Measurements from ENCODE around the gene TTC9B. TPM values are rescaled to one million over a fixed set of nuclear protein-coding genes. Genes with fewer than 3 reads are reported as not detected.

Gene TTC9B
- polyA plus RNA-seq, 2 of the 4 experiments (the other 2 are of a cell fraction): not detected

DNA sequence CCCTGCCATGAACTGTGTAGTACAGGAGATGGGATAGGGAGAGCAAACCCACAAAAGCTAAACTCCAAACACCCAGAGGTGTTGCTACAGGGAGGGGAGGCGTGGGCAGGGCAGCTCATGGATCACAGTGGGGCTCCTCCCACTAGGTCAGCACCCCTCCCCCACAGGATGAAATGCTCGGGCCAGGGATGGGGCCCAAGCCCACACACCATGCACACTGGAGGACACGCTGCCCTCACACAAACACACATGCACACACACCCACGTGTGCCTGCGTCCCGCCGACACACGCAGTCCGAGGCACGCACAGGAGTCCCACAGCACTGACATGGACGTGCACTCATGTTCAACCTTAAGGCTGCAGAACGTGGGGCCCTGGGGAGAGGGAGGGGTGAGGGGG lies 14.3 kb upstream of the TTC9B start:
- ATAC-seq (peak; percentile 9 to 11; a peak in 3 of 6 replicates), DNase-seq (ENCODE audit: low read depth in 1 of 2, low spot score in 1 of 2) (no peak), FAIRE-seq (no peak)
- TF ChIP-seq, protein P1, sequence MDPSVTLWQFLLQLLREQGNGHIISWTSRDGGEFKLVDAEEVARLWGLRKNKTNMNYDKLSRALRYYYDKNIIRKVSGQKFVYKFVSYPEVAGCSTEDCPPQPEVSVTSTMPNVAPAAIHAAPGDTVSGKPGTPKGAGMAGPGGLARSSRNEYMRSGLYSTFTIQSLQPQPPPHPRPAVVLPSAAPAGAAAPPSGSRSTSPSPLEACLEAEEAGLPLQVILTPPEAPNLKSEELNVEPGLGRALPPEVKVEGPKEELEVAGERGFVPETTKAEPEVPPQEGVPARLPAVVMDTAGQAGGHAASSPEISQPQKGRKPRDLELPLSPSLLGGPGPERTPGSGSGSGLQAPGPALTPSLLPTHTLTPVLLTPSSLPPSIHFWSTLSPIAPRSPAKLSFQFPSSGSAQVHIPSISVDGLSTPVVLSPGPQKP (IDR thresholded peaks at IDR 0.05; ENCODE audit: low read depth, low read length): no peak
- TF ChIP-seq ESRRA (IDR thresholded peaks at IDR 0.05; ENCODE audit: borderline replicate concordance, low read length): no peak
- TF ChIP-seq SMC3 (IDR thresholded peaks at IDR 0.05): no peak
- TF ChIP-seq, protein P2, sequence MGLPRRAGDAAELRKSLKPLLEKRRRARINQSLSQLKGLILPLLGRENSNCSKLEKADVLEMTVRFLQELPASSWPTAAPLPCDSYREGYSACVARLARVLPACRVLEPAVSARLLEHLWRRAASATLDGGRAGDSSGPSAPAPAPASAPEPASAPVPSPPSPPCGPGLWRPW (IDR thresholded peaks at IDR 0.05): no peak
- Histone ChIP-seq H3K4me3 (no peak overlapping the region), H3K4me2 (peak overlapping the region; percentile 61; the same call in 2 of the 3 replicates), H3K9me3 (no peaks in the 10 kb centered on the region), H3K27ac (peak overlapping the region in 1 of 2 experiments; percentile 71; a peak in 2 of 6 replicates), H3K4me1 (peaks cover 35% of the 10 kb centered on the region)
- 84% methylated on average over 12 of the region's 12 CpGs for WGBS (ENCODE audit: missing lambda C conversion rate)
- ChIA-PET CTCF (interaction anchor here (1.0 to 3.6 kb wide), 5 partner anchors 11 to 93 kb away, joined by 3 to 21 read pairs (median 4); partner anchors contain the start of gene TTC9B), POLR2A (no interaction called here)

DNA sequence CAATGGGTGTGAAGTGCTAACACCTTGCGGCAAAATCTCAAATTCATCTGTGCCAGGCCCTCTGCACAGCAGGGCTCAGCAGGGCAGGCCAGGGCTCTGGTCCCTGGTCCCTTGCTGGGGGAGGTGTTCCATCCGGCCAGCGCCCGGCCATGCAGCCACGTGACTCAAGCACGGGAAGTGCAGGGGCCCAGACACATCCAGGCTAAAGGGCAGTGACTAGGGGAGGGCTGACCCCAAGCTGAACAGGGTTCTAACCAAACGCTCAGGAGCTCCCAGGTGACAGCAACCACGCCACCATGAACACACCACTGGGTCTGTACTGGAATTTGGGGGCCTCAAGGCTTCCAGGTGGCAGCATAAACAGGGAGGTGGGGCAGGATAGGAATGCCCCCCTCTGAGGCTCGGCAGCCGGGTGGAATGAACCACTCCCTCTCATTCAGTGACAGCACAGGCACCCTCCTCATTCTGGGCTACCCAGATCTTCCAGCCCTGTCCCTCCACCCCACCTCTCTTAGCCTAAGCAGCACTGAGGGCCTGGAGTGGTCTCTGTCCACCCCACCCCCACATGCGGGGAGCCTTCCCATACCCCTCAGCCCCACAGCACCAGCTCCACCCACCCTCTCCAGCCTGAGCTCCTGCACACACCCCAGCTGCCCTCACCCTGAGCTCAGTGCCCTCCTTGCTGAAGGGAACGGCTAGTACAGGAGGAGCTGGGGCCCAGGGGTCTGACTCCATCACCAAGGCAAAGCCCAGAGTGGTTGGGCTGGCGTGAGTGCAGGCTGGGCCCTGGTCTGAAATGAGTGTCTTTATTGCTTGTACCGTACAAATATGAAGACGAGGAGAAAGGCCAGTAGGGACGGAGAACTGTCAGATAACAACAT lies 13.6 kb upstream of the TTC9B start:
- TF ChIP-seq JUN (IDR thresholded peaks at IDR 0.05) (0 out of 5 replicates have a peak, but pooled peaks of 1 of the 2 experiments have one; percentile 46), MAFK (IDR thresholded peaks at IDR 0.05; ENCODE audit: partially characterized antibody) (no peak), HOXB13 (CRISPR knock-in tag; IDR thresholded peaks at IDR 0.05; ENCODE audit: low read depth) (0 out of 2 replicates have a peak, but pooled peaks have one; percentile 35)
- TF ChIP-seq, protein P3, sequence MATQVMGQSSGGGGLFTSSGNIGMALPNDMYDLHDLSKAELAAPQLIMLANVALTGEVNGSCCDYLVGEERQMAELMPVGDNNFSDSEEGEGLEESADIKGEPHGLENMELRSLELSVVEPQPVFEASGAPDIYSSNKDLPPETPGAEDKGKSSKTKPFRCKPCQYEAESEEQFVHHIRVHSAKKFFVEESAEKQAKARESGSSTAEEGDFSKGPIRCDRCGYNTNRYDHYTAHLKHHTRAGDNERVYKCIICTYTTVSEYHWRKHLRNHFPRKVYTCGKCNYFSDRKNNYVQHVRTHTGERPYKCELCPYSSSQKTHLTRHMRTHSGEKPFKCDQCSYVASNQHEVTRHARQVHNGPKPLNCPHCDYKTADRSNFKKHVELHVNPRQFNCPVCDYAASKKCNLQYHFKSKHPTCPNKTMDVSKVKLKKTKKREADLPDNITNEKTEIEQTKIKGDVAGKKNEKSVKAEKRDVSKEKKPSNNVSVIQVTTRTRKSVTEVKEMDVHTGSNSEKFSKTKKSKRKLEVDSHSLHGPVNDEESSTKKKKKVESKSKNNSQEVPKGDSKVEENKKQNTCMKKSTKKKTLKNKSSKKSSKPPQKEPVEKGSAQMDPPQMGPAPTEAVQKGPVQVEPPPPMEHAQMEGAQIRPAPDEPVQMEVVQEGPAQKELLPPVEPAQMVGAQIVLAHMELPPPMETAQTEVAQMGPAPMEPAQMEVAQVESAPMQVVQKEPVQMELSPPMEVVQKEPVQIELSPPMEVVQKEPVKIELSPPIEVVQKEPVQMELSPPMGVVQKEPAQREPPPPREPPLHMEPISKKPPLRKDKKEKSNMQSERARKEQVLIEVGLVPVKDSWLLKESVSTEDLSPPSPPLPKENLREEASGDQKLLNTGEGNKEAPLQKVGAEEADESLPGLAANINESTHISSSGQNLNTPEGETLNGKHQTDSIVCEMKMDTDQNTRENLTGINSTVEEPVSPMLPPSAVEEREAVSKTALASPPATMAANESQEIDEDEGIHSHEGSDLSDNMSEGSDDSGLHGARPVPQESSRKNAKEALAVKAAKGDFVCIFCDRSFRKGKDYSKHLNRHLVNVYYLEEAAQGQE (IDR thresholded peaks at IDR 0.05): no peak
- TF ChIP-seq, protein P4, sequence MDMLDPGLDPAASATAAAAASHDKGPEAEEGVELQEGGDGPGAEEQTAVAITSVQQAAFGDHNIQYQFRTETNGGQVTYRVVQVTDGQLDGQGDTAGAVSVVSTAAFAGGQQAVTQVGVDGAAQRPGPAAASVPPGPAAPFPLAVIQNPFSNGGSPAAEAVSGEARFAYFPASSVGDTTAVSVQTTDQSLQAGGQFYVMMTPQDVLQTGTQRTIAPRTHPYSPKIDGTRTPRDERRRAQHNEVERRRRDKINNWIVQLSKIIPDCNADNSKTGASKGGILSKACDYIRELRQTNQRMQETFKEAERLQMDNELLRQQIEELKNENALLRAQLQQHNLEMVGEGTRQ (IDR thresholded peaks at IDR 0.05): peak; percentile 71
- FAIRE-seq: no peak
- ChIA-PET POLR2A (no interaction called here), CTCF (interaction anchor here (0.6 to 3.6 kb wide), 10 partner anchors 9 to 92 kb away, joined by 3 to 21 read pairs (median 4); partner anchors contain the start of gene TTC9B)
- peak overlapping the region; percentile 43 to 71; a peak in 5 of 6 replicates for H3K27ac ChIP-seq
- H3K9me3 ChIP-seq: no peaks in the 10 kb centered on the region
- H3K4me1 ChIP-seq: peaks cover 36% of the 10 kb centered on the region
- 58% methylated on average over 16 of the region's 16 CpGs for WGBS (ENCODE audit: missing lambda C conversion rate)
- peak; percentile 11 to 50; a peak in 5 of 6 replicates for ATAC-seq
- no peak for DNase-seq (ENCODE audit: low read depth in 1 of 2, low spot score in 1 of 2)
- H3K4me2 ChIP-seq: peak overlapping the region; percentile 61
- H3K4me3 ChIP-seq: no peak overlapping the region

DNA sequence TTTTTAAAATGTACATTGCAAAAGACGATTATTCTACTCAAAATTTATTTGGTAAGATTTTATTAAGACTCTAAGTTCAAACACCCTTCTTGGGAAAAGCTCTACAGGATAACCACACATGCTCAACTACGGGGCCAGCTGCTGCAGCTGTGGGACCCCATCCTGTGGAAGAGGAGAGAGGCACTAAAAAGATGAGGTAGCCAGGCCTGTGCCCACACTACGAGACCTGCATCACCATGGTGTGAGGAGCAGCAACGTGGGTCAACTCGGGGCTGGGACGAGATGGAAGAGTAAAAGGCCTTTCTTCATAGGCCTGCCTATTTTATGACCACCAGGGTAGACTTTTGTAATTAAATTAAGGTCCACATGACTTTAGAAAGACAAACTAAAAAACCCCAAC lies 12.9 kb upstream of the TTC9B start:
- ChIA-PET CTCF (interaction anchor here (1.2 to 3.6 kb wide), 7 partner anchors 8 to 91 kb away, joined by 4 to 21 read pairs (median 8); partner anchors contain the start of gene TTC9B), POLR2A (no interaction called here)
- FAIRE-seq (peak; percentile 59), ATAC-seq (no peak), DNase-seq (ENCODE audit: low read depth in 1 of 2, low spot score in 1 of 2) (no peak)
- Histone ChIP-seq H3K4me1 (peaks cover 38% of the 10 kb centered on the region), H3K4me2 (peak overlapping the region; percentile 61; the same call in 2 of the 3 replicates), H3K27ac (peak overlapping the region; percentile 43 to 71; a peak in 3 of 6 replicates), H3K4me3 (no peak overlapping the region), H3K9me3 (no peaks in the 10 kb centered on the region)
- 94% methylated on average over 6 of the region's 6 CpGs for WGBS (ENCODE audit: missing lambda C conversion rate)
- TF ChIP-seq RAD21 (conservative IDR thresholded peaks at IDR 0.05 in 1 of 2, IDR thresholded peaks at IDR 0.05 in 1 of 2): no peak
- TF ChIP-seq ZNF302 (CRISPR knock-in tag; IDR thresholded peaks at IDR 0.05): no peak
- no peak for TF ChIP-seq MAZ (IDR thresholded peaks at IDR 0.05; ENCODE audit: borderline replicate concordance, low read depth, low read length)
- no peak for TF ChIP-seq SREBF2 (IDR thresholded peaks at IDR 0.05)
- no peak for TF ChIP-seq SMC3 (IDR thresholded peaks at IDR 0.05)
- TF ChIP-seq RFX5 (IDR thresholded peaks at IDR 0.05): no peak
- no peak for TF ChIP-seq CHD4 (IDR thresholded peaks at IDR 0.05; ENCODE audit: borderline replicate concordance)
- TF ChIP-seq, protein P5, sequence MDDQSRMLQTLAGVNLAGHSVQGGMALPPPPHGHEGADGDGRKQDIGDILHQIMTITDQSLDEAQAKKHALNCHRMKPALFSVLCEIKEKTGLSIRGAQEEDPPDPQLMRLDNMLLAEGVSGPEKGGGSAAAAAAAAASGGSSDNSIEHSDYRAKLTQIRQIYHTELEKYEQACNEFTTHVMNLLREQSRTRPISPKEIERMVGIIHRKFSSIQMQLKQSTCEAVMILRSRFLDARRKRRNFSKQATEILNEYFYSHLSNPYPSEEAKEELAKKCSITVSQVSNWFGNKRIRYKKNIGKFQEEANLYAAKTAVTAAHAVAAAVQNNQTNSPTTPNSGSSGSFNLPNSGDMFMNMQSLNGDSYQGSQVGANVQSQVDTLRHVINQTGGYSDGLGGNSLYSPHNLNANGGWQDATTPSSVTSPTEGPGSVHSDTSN (IDR thresholded peaks at IDR 0.05): no peak
- no peak for TF ChIP-seq MAFK (IDR thresholded peaks at IDR 0.05; ENCODE audit: partially characterized antibody)
- no peak for TF ChIP-seq KDM1A (IDR thresholded peaks at IDR 0.05; ENCODE audit: low read depth)
- TF ChIP-seq, protein P6, sequence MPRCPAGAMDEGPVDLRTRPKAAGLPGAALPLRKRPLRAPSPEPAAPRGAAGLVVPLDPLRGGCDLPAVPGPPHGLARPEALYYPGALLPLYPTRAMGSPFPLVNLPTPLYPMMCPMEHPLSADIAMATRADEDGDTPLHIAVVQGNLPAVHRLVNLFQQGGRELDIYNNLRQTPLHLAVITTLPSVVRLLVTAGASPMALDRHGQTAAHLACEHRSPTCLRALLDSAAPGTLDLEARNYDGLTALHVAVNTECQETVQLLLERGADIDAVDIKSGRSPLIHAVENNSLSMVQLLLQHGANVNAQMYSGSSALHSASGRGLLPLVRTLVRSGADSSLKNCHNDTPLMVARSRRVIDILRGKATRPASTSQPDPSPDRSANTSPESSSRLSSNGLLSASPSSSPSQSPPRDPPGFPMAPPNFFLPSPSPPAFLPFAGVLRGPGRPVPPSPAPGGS (IDR thresholded peaks at IDR 0.05): no peak
- TF ChIP-seq POLR2A (IDR thresholded peaks at IDR 0.05; ENCODE audit: low read length): no peak
- TF ChIP-seq HDAC2 (IDR thresholded peaks at IDR 0.05): no peak
- TF ChIP-seq CBX2 (IDR thresholded peaks at IDR 0.05; ENCODE audit: borderline replicate concordance, low read depth): no peak
- TF ChIP-seq, protein P7, sequence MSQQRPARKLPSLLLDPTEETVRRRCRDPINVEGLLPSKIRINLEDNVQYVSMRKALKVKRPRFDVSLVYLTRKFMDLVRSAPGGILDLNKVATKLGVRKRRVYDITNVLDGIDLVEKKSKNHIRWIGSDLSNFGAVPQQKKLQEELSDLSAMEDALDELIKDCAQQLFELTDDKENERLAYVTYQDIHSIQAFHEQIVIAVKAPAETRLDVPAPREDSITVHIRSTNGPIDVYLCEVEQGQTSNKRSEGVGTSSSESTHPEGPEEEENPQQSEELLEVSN (IDR thresholded peaks at IDR 0.05; ENCODE audit: borderline replicate concordance, low read depth): no peak

Data from A549 (cell line).